OCI-LY3 (cell line): Measurements from ENCODE around the gene RNASET2.

Experiments
- H2AFZ ChIP-seq: fragments of 200-600, 300-600 bp; shearing (Covaris generic); 2 replicates; pipeline ENCODE4 v1.6.0; 2014; ENCODE audit warnings: antibody characterized with exemption, low read depth, low read length
- H3K27ac ChIP-seq: fragments of 200-600, 300-600 bp; sonication (generic); 2 replicates; pipeline ENCODE4 v1.5.1; 2014; ENCODE audit warnings: mild to moderate bottlenecking, low read length, moderate library complexity, mixed read lengths
- H3K27me3 ChIP-seq: fragments of 200-600, 300-600 bp; sonication (generic); 2 replicates; pipeline ENCODE4 v1.6.1; 2014; ENCODE audit warnings: low read depth, low read length, mixed read lengths
- H3K36me3 ChIP-seq: fragments of 200-600, 300-600 bp; sonication (generic); replicated peaks from 2 replicates; pipeline ENCODE3; 2014; ENCODE audit warnings: low read depth, low read length, mixed read lengths
- H3K4me1 ChIP-seq: fragments of 300-600, 200-600 bp; sonication (generic); 2 replicates; pipeline ENCODE4 v1.6.1; 2014; ENCODE audit warnings: low read length, mixed read lengths
- H3K4me2 ChIP-seq: fragments of 200-600, 300-600 bp; sonication (generic); 2 replicates; pipeline ENCODE4 v1.6.1; 2014; ENCODE audit warnings: low read length, mixed read lengths
- H3K4me3 ChIP-seq: fragments of 300-600, 200-600 bp; sonication (generic); 2 replicates; pipeline ENCODE4 v1.5.1; 2014; ENCODE audit warnings: antibody characterized with exemption, mild to moderate bottlenecking, low read length, moderate library complexity
- H3K79me2 ChIP-seq: fragments of 300-600, 200-600 bp; shearing (Covaris generic); 2 replicates; pipeline ENCODE4 v1.6.1; 2014; ENCODE audit warnings: mild to moderate bottlenecking, low read length, mixed read lengths
- H3K9ac ChIP-seq: fragments of 300-600, 200-600 bp; shearing (Covaris generic); 2 replicates; pipeline ENCODE4 v1.6.0; 2014; ENCODE audit warnings: mild to moderate bottlenecking, low read length, moderate library complexity
- H3K9me3 ChIP-seq: fragments of 200-600, 300-600 bp; shearing (Covaris generic); 2 replicates; pipeline ENCODE4 v1.6.1; 2014; ENCODE audit warnings: low read length, mixed read lengths; ENCODE audit not compliant: insufficient read depth
- H4K20me1 ChIP-seq: fragments of 200-600, 300-600 bp; sonication (generic); 2 replicates; pipeline ENCODE4 v1.6.1; 2016; ENCODE audit warnings: low read length, mixed read lengths; ENCODE audit not compliant: insufficient read depth
- EZH2phosphoT487 ChIP-seq: fragments of 200-600 bp; shearing (Covaris generic); IDR thresholded peaks from 2 replicates; pipeline ENCODE4 v1.6.1; 2018; ENCODE audit warnings: antibody characterized with exemption, mixed run types, low read depth
- TF ChIP-seq, protein P1 (sequence below): fragments of 200-600, 300-600 bp; sonication (generic); IDR thresholded peaks from 2 replicates; pipeline ENCODE4 v1.5.1; 2014; ENCODE audit warnings: antibody characterized with exemption, low read length, low read depth

RNASET2 gene

DNA sequence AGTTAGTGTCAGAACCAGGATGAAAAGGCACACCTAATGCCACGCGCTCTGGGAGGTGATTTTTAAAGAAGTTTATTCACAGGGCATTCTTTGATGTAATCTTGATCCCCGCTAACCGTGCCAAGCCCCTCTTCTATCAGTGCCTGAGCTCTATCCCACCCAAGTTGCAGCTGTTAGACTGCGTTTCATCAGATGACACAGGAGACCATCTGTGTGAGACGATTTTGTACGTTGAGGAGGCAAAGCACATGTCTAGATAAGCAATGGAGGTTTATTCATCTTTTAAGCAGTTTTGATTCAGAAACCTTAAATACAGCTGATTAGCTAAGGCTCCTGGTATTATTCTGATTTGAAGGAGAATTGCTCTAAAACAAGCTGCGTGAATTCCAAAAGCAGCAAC, 18.6 kb downstream of the RNASET2 start:
- H4K20me1 ChIP-seq = no peaks in the 10 kb centered on the region
- H3K4me3 ChIP-seq = no peak overlapping the region
- no peak overlapping the region for H3K27ac ChIP-seq
- H3K9me3 ChIP-seq = no peaks in the 10 kb centered on the region
- H3K36me3 ChIP-seq = no peaks in the 10 kb centered on the region
- no peak overlapping the region for H3K4me2 ChIP-seq
- no peak overlapping the region for H2AFZ ChIP-seq
- no peaks in the 10 kb centered on the region for H3K4me1 ChIP-seq
- TF ChIP-seq, protein P1, sequence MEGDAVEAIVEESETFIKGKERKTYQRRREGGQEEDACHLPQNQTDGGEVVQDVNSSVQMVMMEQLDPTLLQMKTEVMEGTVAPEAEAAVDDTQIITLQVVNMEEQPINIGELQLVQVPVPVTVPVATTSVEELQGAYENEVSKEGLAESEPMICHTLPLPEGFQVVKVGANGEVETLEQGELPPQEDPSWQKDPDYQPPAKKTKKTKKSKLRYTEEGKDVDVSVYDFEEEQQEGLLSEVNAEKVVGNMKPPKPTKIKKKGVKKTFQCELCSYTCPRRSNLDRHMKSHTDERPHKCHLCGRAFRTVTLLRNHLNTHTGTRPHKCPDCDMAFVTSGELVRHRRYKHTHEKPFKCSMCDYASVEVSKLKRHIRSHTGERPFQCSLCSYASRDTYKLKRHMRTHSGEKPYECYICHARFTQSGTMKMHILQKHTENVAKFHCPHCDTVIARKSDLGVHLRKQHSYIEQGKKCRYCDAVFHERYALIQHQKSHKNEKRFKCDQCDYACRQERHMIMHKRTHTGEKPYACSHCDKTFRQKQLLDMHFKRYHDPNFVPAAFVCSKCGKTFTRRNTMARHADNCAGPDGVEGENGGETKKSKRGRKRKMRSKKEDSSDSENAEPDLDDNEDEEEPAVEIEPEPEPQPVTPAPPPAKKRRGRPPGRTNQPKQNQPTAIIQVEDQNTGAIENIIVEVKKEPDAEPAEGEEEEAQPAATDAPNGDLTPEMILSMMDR = no peak
- no peak for TF ChIP-seq EZH2phosphoT487
- no peaks in the 10 kb centered on the region for H3K79me2 ChIP-seq
- H3K27me3 ChIP-seq = no peaks in the 10 kb centered on the region
- H3K9ac ChIP-seq = no peak overlapping the region

DNA sequence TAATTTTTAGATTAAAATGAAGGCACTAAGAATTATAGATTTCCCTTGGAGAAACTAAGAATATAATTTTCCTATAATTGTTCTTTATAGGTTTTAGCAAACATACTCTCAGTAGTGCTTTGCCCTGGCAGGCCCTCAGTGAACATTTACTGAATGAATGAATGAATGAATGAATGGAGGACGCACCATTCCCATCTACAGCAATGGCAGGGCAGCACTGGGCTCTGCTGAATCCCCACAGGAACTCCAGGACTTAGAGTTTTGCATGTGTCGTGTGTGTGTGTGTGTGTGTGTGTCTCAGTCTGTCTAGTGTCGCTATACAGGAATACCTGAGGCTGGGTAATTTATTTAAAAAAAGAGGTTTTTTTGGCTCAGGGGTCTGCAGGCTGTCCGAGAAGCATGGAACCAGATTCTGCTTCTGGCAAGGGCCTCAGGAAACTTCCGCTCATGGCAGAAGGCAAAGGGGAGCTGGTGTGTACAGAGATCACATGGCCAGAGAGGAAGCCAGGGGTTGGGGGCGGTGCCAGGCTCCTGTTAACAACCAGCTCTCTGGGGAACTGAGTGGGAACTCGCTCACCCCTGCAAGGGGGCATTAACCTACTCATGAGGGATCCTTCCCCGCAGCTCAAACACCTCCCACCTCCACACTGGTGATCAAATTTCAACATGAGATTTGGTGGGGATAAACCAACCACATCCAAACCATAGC, 20.1 kb downstream of the RNASET2 start:
- no peak for TF ChIP-seq EZH2phosphoT487
- TF ChIP-seq, protein P1 = no peak
- H3K36me3 ChIP-seq = no peaks in the 10 kb centered on the region
- H3K9me3 ChIP-seq = no peaks in the 10 kb centered on the region
- no peak overlapping the region for H3K9ac ChIP-seq
- H3K79me2 ChIP-seq = no peaks in the 10 kb centered on the region
- H3K27ac ChIP-seq = no peak overlapping the region
- no peaks in the 10 kb centered on the region for H4K20me1 ChIP-seq
- no peak overlapping the region for H3K4me2 ChIP-seq
- no peaks in the 10 kb centered on the region for H3K4me1 ChIP-seq
- H2AFZ ChIP-seq = no peak overlapping the region
- H3K4me3 ChIP-seq = no peak overlapping the region
- no peaks in the 10 kb centered on the region for H3K27me3 ChIP-seq

DNA sequence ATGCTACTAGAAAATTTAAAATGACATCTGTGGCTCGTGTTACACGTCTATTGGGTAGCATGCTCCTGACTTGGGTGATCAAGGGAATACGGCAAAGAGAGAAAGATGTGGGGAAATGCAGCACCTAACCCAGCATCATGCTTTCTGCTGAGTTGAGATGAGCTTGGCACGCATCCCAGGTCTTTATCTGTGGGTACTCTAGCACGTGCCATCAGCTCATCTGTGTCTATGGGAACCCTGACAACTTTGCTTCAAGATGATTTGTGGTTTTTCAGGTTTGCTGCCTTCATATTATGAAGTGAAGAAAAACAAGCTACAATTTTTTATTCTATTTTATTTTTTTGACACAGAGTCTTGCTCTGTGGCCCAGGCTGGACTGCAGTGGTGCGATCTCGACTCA, 21.0 kb downstream of the RNASET2 start:
- no peaks in the 10 kb centered on the region for H4K20me1 ChIP-seq
- H3K9me3 ChIP-seq = no peaks in the 10 kb centered on the region
- H2AFZ ChIP-seq = no peak overlapping the region
- no peak overlapping the region for H3K4me2 ChIP-seq
- H3K27me3 ChIP-seq = no peaks in the 10 kb centered on the region
- no peaks in the 10 kb centered on the region for H3K4me1 ChIP-seq
- no peak overlapping the region for H3K4me3 ChIP-seq
- H3K79me2 ChIP-seq = no peaks in the 10 kb centered on the region
- H3K9ac ChIP-seq = no peak overlapping the region
- no peak overlapping the region for H3K27ac ChIP-seq
- TF ChIP-seq EZH2phosphoT487 = no peak
- TF ChIP-seq, protein P1 = no peak
- no peaks in the 10 kb centered on the region for H3K36me3 ChIP-seq

DNA sequence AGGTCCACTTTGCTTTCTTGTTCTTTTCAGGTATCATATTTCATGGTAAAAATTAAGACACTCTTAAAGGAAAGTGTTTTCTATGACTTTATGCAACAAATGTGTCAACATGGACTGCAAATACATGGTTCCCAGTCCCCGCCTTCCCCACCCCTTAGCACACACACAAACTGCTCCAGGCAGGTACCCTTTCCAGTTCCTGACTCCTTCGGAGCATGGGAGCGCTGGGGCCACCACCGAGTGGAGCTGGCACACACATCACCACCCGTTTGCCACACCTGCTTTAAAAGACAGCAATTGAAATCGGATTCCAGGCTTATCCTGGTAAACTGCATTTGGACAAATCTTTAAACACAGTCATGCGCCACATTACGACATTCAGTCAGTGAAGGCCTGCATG, 22.2 kb downstream of the RNASET2 start:
- H2AFZ ChIP-seq = no peak overlapping the region
- H4K20me1 ChIP-seq = no peaks in the 10 kb centered on the region
- H3K36me3 ChIP-seq = no peaks in the 10 kb centered on the region
- H3K79me2 ChIP-seq = no peaks in the 10 kb centered on the region
- TF ChIP-seq EZH2phosphoT487 = no peak
- TF ChIP-seq, protein P1 = no peak
- H3K4me1 ChIP-seq = peaks cover 8% of the 10 kb centered on the region; the same call in 1 of the 2 replicates
- H3K4me2 ChIP-seq = no peak overlapping the region
- H3K9ac ChIP-seq = no peak overlapping the region
- no peak overlapping the region for H3K4me3 ChIP-seq
- no peaks in the 10 kb centered on the region for H3K27me3 ChIP-seq
- H3K9me3 ChIP-seq = no peaks in the 10 kb centered on the region
- H3K27ac ChIP-seq = no peak overlapping the region
